Measurements from ENCODE around the gene CNKSR3. TPM values are rescaled to one million over a fixed set of nuclear protein-coding genes. Genes with fewer than 3 reads are reported as not detected.

Gene CNKSR3
- total RNA-seq, 1 donor from 2014 or later, result 8.8 TPM

- Histone ChIP-seq H3K9ac (no peak overlapping the region), H3K79me2 (ENCODE audit: low read depth) (no peaks in the 10 kb centered on the region), H4K20me1 (ENCODE audit: low read depth) (no peaks in the 10 kb centered on the region), H3K36me3 (no peaks in the 10 kb centered on the region), H3K4me1 (no peaks in the 10 kb centered on the region), H3K4me3 (no peak overlapping the region), H3K27me3 (no peaks in the 10 kb centered on the region), H3K27ac (no peak overlapping the region), H3F3A (ENCODE audit: low read depth) (no peaks in the 10 kb centered on the region), H3K4me2 (no peak overlapping the region), H2AFZ (replicated peaks) (no peak overlapping the region), H3K9me3 (ENCODE audit: low read depth) (no peaks in the 10 kb centered on the region)
- Mint-ChIP-seq H3K27ac (no peak overlapping the region), H3K36me3 (no peaks in the 10 kb centered on the region), H3K4me1 (no peaks in the 10 kb centered on the region), H3K9me3 (no peaks in the 10 kb centered on the region), H3K4me3 (no peak overlapping the region), H3K27me3 (ENCODE audit: insufficient read depth, low read depth) (no peaks in the 10 kb centered on the region)
- DNase-seq (ENCODE audit: low spot score), result no peak
- TF ChIP-seq EZH2 (IDR thresholded peaks at IDR 0.05), result no peak
Measured at GRCh38 chr6:154347981-154348380, 162.5 kb downstream of the CNKSR3 start.

- H3K79me2 ChIP-seq (ENCODE audit: low read depth), result no peaks in the 10 kb centered on the region
- no peaks in the 10 kb centered on the region for H3K27me3 ChIP-seq
Measured at GRCh38 chr6:154345811-154346210, 164.7 kb downstream of the CNKSR3 start.

GRCh38 chr6:154343473-154344308 lies 166.8 kb downstream of the CNKSR3 start:
- no peaks in the 10 kb centered on the region for H3F3A ChIP-seq (ENCODE audit: low read depth)
- no peak overlapping the region for H3K9ac ChIP-seq
- H3K4me1 ChIP-seq, result no peaks in the 10 kb centered on the region
- no peaks in the 10 kb centered on the region for H3K9me3 Mint-ChIP-seq
- H4K20me1 ChIP-seq (ENCODE audit: low read depth), result no peaks in the 10 kb centered on the region
- peaks cover 12% of the 10 kb centered on the region for H3K4me1 Mint-ChIP-seq
- no peak overlapping the region for H3K4me2 ChIP-seq
- H3K27me3 Mint-ChIP-seq (ENCODE audit: insufficient read depth, low read depth), result no peaks in the 10 kb centered on the region
- H3K27ac ChIP-seq, result no peak overlapping the region
- no peaks in the 10 kb centered on the region for H3K36me3 Mint-ChIP-seq
- no peaks in the 10 kb centered on the region for H3K9me3 ChIP-seq (ENCODE audit: low read depth)
- no peak overlapping the region for H3K4me3 ChIP-seq
- H3K4me3 Mint-ChIP-seq, result no peak overlapping the region
- no peaks in the 10 kb centered on the region for H3K79me2 ChIP-seq (ENCODE audit: low read depth)
- no peak overlapping the region for H3K27ac Mint-ChIP-seq
- H3K36me3 ChIP-seq, result no peaks in the 10 kb centered on the region
- DNase-seq (ENCODE audit: low spot score), result peak; percentile 46
- no peaks in the 10 kb centered on the region for H3K27me3 ChIP-seq
- H2AFZ ChIP-seq (replicated peaks), result peak overlapping the region; percentile 42
- TF ChIP-seq CTCF (IDR thresholded peaks at IDR 0.05) (peak; percentile 28), EZH2 (IDR thresholded peaks at IDR 0.05) (no peak)

More at GRCh38 chr6:154345811-154346210, 164.7 kb downstream of the CNKSR3 start:
- no peak overlapping the region for H2AFZ ChIP-seq (replicated peaks)
- no peak overlapping the region for H3K9ac ChIP-seq
- H3K4me3 ChIP-seq, result no peak overlapping the region
- no peak overlapping the region for H3K4me2 ChIP-seq
- H4K20me1 ChIP-seq (ENCODE audit: low read depth), result no peaks in the 10 kb centered on the region
- Mint-ChIP-seq H3K4me3 (no peak overlapping the region), H3K27me3 (ENCODE audit: insufficient read depth, low read depth) (no peaks in the 10 kb centered on the region), H3K4me1 (peaks cover 12% of the 10 kb centered on the region), H3K36me3 (no peaks in the 10 kb centered on the region), H3K27ac (no peak overlapping the region), H3K9me3 (no peaks in the 10 kb centered on the region)
- TF ChIP-seq EZH2phosphoT487 (IDR thresholded peaks at IDR 0.05) (no peak), CTCF (IDR thresholded peaks at IDR 0.05) (no peak), EZH2 (IDR thresholded peaks at IDR 0.05) (no peak)
- H3K36me3 ChIP-seq, result no peaks in the 10 kb centered on the region
- H3F3A ChIP-seq (ENCODE audit: low read depth), result no peaks in the 10 kb centered on the region
- H3K27ac ChIP-seq, result no peak overlapping the region
- no peaks in the 10 kb centered on the region for H3K9me3 ChIP-seq (ENCODE audit: low read depth)
- no peaks in the 10 kb centered on the region for H3K4me1 ChIP-seq
- no peak for DNase-seq (ENCODE audit: low spot score)

GRCh38 chr6:154341871-154342270 lies 168.6 kb downstream of the CNKSR3 start:
- Mint-ChIP-seq H3K4me3 (no peak overlapping the region), H3K9me3 (no peaks in the 10 kb centered on the region), H3K27me3 (ENCODE audit: insufficient read depth, low read depth) (no peaks in the 10 kb centered on the region), H3K27ac (no peak overlapping the region), H3K4me1 (peaks cover 12% of the 10 kb centered on the region), H3K36me3 (no peaks in the 10 kb centered on the region)
- H3K27ac ChIP-seq, result no peak overlapping the region
- H3K9me3 ChIP-seq (ENCODE audit: low read depth), result no peaks in the 10 kb centered on the region
- H3K9ac ChIP-seq, result no peak overlapping the region
- no peaks in the 10 kb centered on the region for H3F3A ChIP-seq (ENCODE audit: low read depth)
- DNase-seq (ENCODE audit: low spot score), result no peak
- no peaks in the 10 kb centered on the region for H4K20me1 ChIP-seq (ENCODE audit: low read depth)
- TF ChIP-seq EZH2 (IDR thresholded peaks at IDR 0.05) (no peak), CTCF (IDR thresholded peaks at IDR 0.05) (no peak), EZH2phosphoT487 (IDR thresholded peaks at IDR 0.05) (no peak)
- H3K36me3 ChIP-seq, result no peaks in the 10 kb centered on the region
- H3K4me1 ChIP-seq, result no peaks in the 10 kb centered on the region
- H2AFZ ChIP-seq (replicated peaks), result no peak overlapping the region
- no peak overlapping the region for H3K4me2 ChIP-seq
- H3K79me2 ChIP-seq (ENCODE audit: low read depth), result no peaks in the 10 kb centered on the region
- no peak overlapping the region for H3K4me3 ChIP-seq
- H3K27me3 ChIP-seq, result no peaks in the 10 kb centered on the region
